HG03469 (cell line): Measurements from ENCODE around the gene HPCAL4.

Experiments
- ATAC-seq: cut with Tn5 transposase; IDR thresholded peaks from one replicate; pipeline ENCODE4 v1.9.1; 2021; ENCODE audit warnings: mild to moderate bottlenecking, moderate library complexity, moderate number of reproducible peaks; ENCODE audit not compliant: unreplicated experiment

Gene HPCAL4

DNA sequence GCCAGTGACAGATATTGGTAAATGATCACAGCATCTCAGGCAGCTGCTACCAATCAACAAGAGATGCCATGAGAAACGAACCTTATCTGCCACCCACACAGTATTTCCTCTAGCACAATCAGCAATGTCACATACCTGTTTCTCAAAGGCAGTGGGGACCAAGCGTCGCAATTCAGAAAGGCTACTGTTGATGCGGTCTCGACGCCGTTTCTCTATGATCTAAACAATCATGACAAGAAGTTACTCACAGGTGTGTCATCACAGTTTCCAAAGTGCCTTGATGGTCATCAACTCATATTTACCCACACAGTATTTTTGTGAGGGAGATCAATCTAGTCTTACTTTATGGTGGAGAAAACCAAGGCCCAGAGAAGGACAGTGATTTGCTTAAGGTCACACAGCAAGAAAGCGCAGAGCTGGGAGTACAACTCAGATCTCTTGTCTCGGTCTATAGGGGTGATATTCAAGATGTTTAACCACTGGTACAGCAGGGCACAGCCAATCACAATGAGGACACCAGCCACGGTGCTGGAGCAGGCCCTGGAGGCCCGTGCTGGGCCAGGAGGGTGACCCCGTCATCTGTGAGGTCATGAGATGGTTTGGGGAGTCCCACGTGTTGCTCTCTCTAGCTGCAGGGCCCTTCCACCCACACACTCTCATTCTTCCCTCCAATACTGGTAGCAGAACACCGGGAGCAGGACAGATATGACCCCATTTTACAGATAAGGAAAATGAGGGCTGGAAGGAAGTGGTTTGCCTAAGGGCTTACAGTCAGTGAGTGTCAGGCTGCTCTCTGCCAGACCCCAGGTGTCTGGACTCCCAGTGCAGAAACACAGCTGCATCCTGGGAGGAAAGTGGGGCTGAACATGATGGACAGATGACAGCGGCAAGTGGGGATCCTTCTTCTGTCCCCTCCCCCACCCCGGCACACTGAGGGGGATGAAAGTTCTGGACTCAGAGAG, 59.6 kb downstream of the HPCAL4 start:
- no peak for ATAC-seq

DNA sequence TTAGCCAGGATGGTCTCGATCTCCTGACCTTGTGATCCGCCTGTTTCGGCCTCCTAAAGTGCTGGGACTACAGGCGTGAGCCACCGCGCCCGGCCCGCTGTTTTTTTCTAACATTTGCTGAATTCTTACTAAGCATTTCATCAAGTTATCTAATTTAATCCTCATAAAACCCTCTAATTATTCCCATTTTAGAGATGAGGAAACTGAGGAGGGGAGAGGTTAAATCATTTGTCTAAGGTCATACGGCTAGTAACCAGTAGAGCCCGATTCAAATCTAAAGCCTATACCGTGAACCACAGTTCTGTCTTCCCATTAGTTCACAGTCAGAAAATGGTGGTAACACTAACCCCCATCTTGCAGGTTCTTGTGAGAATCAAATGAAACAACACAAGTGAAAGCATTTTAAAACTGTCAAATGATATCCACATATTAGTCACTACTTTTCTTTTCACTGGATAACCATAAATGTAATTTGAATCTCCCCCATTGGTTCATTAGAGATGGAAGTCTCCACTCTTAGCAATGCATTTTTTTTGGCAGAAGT, 62.4 kb downstream of the HPCAL4 start:
- no peak for ATAC-seq
